K562 (cell line): ENCODE results near the gene LOXL4. TPM values are rescaled to one million over a fixed set of nuclear protein-coding genes. Genes with fewer than 3 reads are reported as not detected.

ENCODE experiments used
- ATAC-seq: fragments of 200-7000 bp; cut with Tn5 transposase; 3 replicates; pipeline ENCODE4 v1.9.1; 2020; ENCODE audit warnings: moderate library complexity
- BruUV-seq: library from RNA; stranded (reverse); fragments of 400-500 nt; replicated peaks from 2 replicates; lab custom pipeline; 2021; lab: Mats Ljungman, UMichigan
- CTCF ChIA-PET: fragments of 300-600 bp; formaldehyde crosslinking; extraction: SDS; loops from one replicate; lab custom pipeline; 2021; ENCODE audit warnings: low intra/inter-chr PET ratio; lab: Yijun Ruan, JAX
- POLR2A ChIA-PET: fragments of 300-600, 350-650 bp; sonication (Branson Sonifier 250); formaldehyde crosslinking; extraction: SDS; loops from one replicate; lab custom pipeline; 2021; ENCODE audit warnings: antibody characterized with exemption, inconsistent platforms; lab: Yijun Ruan, JAX
- DNase-seq, 4 experiments: peaks; one replicate each; pipeline versions ENCODE4 v3.0.0 to v3.0.0-alpha.2; 2011 to 2018; ENCODE audit warnings: low spot score in 3 of 4, mixed read lengths in 3 of 4; ENCODE audit errors: extremely low read depth in 1 of 4
- FAIRE-seq: peaks from 2 replicates; lab custom pipeline; 2011; peaks lifted over from hg19 to GRCh38; lab: Jason Lieb, UNC
- H2AFZ ChIP-seq: 2 replicates; pipeline ENCODE4 v1.6.0; 2011; ENCODE audit warnings: low read depth, low read length, control low read depth, inconsistent platforms
- H3K27ac ChIP-seq: fragments of 200-600 bp; 3 replicates; pipeline ENCODE4 v1.8.0; 2011; ENCODE audit warnings: low read depth, mild to moderate bottlenecking, control low read depth, inconsistent platforms, low read length, moderate library complexity, mixed read lengths; ENCODE audit errors: extremely low read depth
- H3K27me3 ChIP-seq, 2 experiments: fragments of 300-600 bp in 1 of 2; 2 replicates in 1 of 2; 3 replicates in 1 of 2; pipeline versions ENCODE4 v1.6.0 to v1.8.0; 2011; ENCODE audit warnings: inconsistent platforms in 2 of 2, low read length in 2 of 2, mild to moderate bottlenecking in 1 of 2, mixed read lengths in 1 of 2, moderate library complexity in 1 of 2; ENCODE audit not compliant: control insufficient read depth in 2 of 2, insufficient read depth in 2 of 2
- H3K36me3 ChIP-seq: fragments of 300-600 bp; 3 replicates; pipeline ENCODE4 v1.8.0; 2011; ENCODE audit warnings: mild to moderate bottlenecking, low read length, inconsistent platforms; ENCODE audit not compliant: control insufficient read depth, insufficient read depth
- H3K4me1 ChIP-seq, 2 experiments: fragments of 200-600 bp in 1 of 2; replicated peaks in 1 of 2; 2 replicates in 1 of 2; 3 replicates in 1 of 2; pipeline versions ENCODE4 v1.5.1 to v1.8.0; 2011; ENCODE audit warnings: inconsistent platforms in 2 of 2, low read length in 2 of 2, mild to moderate bottlenecking in 1 of 2, mixed read lengths in 1 of 2, moderate library complexity in 1 of 2; ENCODE audit not compliant: control insufficient read depth in 2 of 2, insufficient read depth in 2 of 2
- H3K4me2 ChIP-seq: 2 replicates; pipeline ENCODE4 v1.6.1; 2011; ENCODE audit warnings: low read length, control low read depth, inconsistent platforms, mixed read lengths; ENCODE audit not compliant: insufficient read depth
- H3K4me3 ChIP-seq: fragments of 200-600 bp; sonication (generic), shearing (Covaris generic); 2 replicates; pipeline ENCODE4 v1.5.1; 2016; ENCODE audit warnings: control low read depth, inconsistent platforms
- H3K79me2 ChIP-seq: fragments of 200-600 bp; 3 replicates; pipeline ENCODE4 v1.8.0; 2011; ENCODE audit warnings: low read length, inconsistent platforms; ENCODE audit not compliant: control insufficient read depth, insufficient read depth
- H3K9ac ChIP-seq, 2 experiments: 2 replicates each; pipeline versions ENCODE4 v1.6.0 to v1.6.1; 2011; ENCODE audit warnings: low read depth in 2 of 2, low read length in 2 of 2, control low read depth in 1 of 2, inconsistent platforms in 1 of 2, mild to moderate bottlenecking in 1 of 2, mixed read lengths in 1 of 2; ENCODE audit not compliant: insufficient read depth in 1 of 2
- H3K9me1 ChIP-seq: one replicate; pipeline ENCODE4 v1.6.0; 2011; ENCODE audit warnings: inconsistent platforms, mild to moderate bottlenecking, low read length, moderate library complexity; ENCODE audit not compliant: control insufficient read depth, insufficient read depth
- H3K9me3 ChIP-seq: replicated peaks from 2 replicates; pipeline ENCODE4 v1.5.1; 2011; ENCODE audit warnings: low read depth, low read length, inconsistent platforms; ENCODE audit not compliant: control insufficient read depth, insufficient read depth
- H4K20me1 ChIP-seq: replicated peaks from 2 replicates; pipeline ENCODE4 v1.6.1; 2011; ENCODE audit warnings: low read length, inconsistent platforms, mixed read lengths; ENCODE audit not compliant: control insufficient read depth, insufficient read depth
- MBD1 ChIP-seq: fragments of 250-450 bp; sonication (Bioruptor Pico); IDR thresholded peaks from 2 replicates; pipeline ENCODE4 v1.8.0; 2022; ENCODE audit warnings: inconsistent platforms
- MXI1 ChIP-seq: IDR thresholded peaks from 2 replicates; pipeline ENCODE4 v1.6.1; 2011; ENCODE audit warnings: low read depth, mild to moderate bottlenecking, improper control_type of control experiment, low read length
- TAF9B ChIP-seq: fragments of 450-650 bp; IDR thresholded peaks from 2 replicates; pipeline ENCODE4 v1.6.1; 2018; ENCODE audit warnings: mild to moderate bottlenecking; ENCODE audit not compliant: partially characterized antibody
- WGBS: fragments of 100-300 bp; shearing (Covaris generic); methylation state at CpG from one replicate; pipeline ENCODE4 v1.1.6; 2016; ENCODE audit warnings: low coverage, mixed read lengths; ENCODE audit not compliant: insufficient coverage; ENCODE audit errors: missing lambda C conversion rate; 5-methylcytosine and 5-hydroxymethylcytosine counted together
- in situ Hi-C: fragments of 300-500 bp; cut with MboI; formaldehyde crosslinking; loops from 4 replicates; pipeline ENCODE4 v1.15.0; 2018; ENCODE audit warnings: inconsistent platforms, mixed read lengths
- intact Hi-C: fragments of 100-400 bp; cut with micrococcal nuclease; formaldehyde crosslinking; loops from 2 replicates; pipeline ENCODE4 v1.14.2; 2022
- polyA plus RNA-seq, 8 experiments: library from polyadenylated mRNA; depleted of rRNA in 4 of 8; stranded (reverse) in 5 of 8; unstranded in 3 of 8; fragments of >200 nt; fragmentation: Nextera tagmentation in 2 of 8; fragmentation: Illumina TruSeq in 1 of 8; extraction: Ambion mirVana in 2 of 8; extraction: Trizol in 1 of 8; gene quantifications; 2 replicates each; pipeline versions ENCODE4 v1.2.1 to v1.2.3, GENCODE V29; 2011 to 2014; ENCODE audit warnings: inconsistent platforms in 1 of 8, missing spikeins in 1 of 8
- total RNA-seq, 7 experiments: library from RNA; depleted of rRNA in 6 of 7; stranded (reverse); fragments of >200 nt in 6 of 7; fragmentation: Illumina TruSeq in 2 of 7; extraction: Trizol in 2 of 7; gene quantifications; 2 replicates each; pipeline versions ENCODE4 v1.2.1 to v1.2.3, GENCODE V29; 2011 to 2021; ENCODE audit warnings: low replicate concordance in 1 of 7
- TF ChIP-seq, protein P1 (sequence below): fragments of 450-650 bp; IDR thresholded peaks from 2 replicates; pipeline ENCODE4 v1.6.1; 2017; ENCODE audit warnings: antibody characterized with exemption, mild to moderate bottlenecking

Gene LOXL4
- total and polyA plus RNA-seq, 9 of the 15 experiments (the other 6 are each of a cell fraction or from before 2014, with no cell fraction given): 0.03 to 0.35 (median 0.05) TPM; not detected in 3

- no peak overlapping the region for H3K9ac ChIP-seq
- in situ Hi-C loops: no loop called here
- no peak for FAIRE-seq
Measured at GRCh38 chr10:98270786-98271185, 2.8 kb upstream of the LOXL4 start.

More at GRCh38 chr10:98270786-98271185, 2.8 kb upstream of the LOXL4 start:
- no peaks in the 10 kb centered on the region for H3K9me3 ChIP-seq
- TF ChIP-seq, protein P1, sequence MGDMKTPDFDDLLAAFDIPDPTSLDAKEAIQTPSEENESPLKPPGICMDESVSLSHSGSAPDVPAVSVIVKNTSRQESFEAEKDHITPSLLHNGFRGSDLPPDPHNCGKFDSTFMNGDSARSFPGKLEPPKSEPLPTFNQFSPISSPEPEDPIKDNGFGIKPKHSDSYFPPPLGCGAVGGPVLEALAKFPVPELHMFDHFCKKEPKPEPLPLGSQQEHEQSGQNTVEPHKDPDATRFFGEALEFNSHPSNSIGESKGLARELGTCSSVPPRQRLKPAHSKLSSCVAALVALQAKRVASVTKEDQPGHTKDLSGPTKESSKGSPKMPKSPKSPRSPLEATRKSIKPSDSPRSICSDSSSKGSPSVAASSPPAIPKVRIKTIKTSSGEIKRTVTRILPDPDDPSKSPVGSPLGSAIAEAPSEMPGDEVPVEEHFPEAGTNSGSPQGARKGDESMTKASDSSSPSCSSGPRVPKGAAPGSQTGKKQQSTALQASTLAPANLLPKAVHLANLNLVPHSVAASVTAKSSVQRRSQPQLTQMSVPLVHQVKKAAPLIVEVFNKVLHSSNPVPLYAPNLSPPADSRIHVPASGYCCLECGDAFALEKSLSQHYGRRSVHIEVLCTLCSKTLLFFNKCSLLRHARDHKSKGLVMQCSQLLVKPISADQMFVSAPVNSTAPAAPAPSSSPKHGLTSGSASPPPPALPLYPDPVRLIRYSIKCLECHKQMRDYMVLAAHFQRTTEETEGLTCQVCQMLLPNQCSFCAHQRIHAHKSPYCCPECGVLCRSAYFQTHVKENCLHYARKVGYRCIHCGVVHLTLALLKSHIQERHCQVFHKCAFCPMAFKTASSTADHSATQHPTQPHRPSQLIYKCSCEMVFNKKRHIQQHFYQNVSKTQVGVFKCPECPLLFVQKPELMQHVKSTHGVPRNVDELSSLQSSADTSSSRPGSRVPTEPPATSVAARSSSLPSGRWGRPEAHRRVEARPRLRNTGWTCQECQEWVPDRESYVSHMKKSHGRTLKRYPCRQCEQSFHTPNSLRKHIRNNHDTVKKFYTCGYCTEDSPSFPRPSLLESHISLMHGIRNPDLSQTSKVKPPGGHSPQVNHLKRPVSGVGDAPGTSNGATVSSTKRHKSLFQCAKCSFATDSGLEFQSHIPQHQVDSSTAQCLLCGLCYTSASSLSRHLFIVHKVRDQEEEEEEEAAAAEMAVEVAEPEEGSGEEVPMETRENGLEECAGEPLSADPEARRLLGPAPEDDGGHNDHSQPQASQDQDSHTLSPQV: no peak
- TF ChIP-seq MBD1 (CRISPR knock-in tag): no peak
- no peak for TF ChIP-seq MXI1
- no peak for TF ChIP-seq TAF9B
- TF ChIP-seq, all 486 proteins: peak for 0
- ChIA-PET POLR2A (interaction anchor here (0.6 to 0.7 kb wide), 3 partner anchors 12 to 321 kb away, joined by 3 to 4 read pairs (median 3); no protein-coding TSS in a partner anchor), CTCF (no interaction called here)
- BruUV-seq: no TSS peak
- Histone ChIP-seq H3K36me3 (no peaks in the 10 kb centered on the region), H3K4me2 (no peak overlapping the region), H3K4me3 (no peak overlapping the region), H3K79me2 (no peaks in the 10 kb centered on the region), H3K9me1 (no peaks in the 10 kb centered on the region), H4K20me1 (no peaks in the 10 kb centered on the region), H3K27me3 (peaks cover 2 to 53% of the 10 kb centered on the region in 2 experiments; a peak in 4 of 5 replicates), H3K4me1 (peaks cover 2 to 19% of the 10 kb centered on the region in 2 experiments; a peak in 3 of 5 replicates), H3K27ac (no peak overlapping the region), H2AFZ (no peak overlapping the region)
- WGBS: 0% methylated on average over 1 of the region's 2 CpGs
- DNase-seq (no peak), ATAC-seq (no peak)
- intact Hi-C loops: no loop called here
